Measurements from ENCODE around the gene SCEL.
"Not testable (repeated sequence)": the region's sequence is repeated elsewhere in the genome, so short reads cannot be mapped to it uniquely, and the experiment has no call there.

Gene SCEL

DNA sequence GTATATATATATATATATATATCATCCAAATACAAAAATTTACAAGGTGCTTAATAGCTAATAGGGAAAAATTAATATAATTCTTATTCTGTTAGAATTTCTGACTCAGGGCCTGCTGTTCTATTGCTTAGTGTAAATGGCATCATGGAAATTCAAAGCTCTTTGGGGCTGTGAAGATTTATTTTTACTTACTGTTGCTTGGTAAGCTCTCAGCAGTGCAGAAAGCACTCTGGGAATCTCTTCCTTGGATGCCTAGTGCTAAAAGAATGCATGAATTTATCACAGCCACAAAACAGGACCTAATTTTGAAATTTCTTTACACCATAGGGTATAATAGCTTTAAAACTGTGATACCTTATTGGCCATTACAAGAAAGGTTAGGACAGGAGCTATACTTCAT lies 92.7 kb downstream of the SCEL start:
- H3K4me3 ChIP-seq (ENCODE audit: low read length): no peak overlapping the region
- TF ChIP-seq, protein P1, sequence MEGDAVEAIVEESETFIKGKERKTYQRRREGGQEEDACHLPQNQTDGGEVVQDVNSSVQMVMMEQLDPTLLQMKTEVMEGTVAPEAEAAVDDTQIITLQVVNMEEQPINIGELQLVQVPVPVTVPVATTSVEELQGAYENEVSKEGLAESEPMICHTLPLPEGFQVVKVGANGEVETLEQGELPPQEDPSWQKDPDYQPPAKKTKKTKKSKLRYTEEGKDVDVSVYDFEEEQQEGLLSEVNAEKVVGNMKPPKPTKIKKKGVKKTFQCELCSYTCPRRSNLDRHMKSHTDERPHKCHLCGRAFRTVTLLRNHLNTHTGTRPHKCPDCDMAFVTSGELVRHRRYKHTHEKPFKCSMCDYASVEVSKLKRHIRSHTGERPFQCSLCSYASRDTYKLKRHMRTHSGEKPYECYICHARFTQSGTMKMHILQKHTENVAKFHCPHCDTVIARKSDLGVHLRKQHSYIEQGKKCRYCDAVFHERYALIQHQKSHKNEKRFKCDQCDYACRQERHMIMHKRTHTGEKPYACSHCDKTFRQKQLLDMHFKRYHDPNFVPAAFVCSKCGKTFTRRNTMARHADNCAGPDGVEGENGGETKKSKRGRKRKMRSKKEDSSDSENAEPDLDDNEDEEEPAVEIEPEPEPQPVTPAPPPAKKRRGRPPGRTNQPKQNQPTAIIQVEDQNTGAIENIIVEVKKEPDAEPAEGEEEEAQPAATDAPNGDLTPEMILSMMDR (conservative IDR thresholded peaks at IDR 0.05; ENCODE audit: low read depth, low read length): no peak
- no peak for DNase-seq (ENCODE audit: low read depth)

DNA sequence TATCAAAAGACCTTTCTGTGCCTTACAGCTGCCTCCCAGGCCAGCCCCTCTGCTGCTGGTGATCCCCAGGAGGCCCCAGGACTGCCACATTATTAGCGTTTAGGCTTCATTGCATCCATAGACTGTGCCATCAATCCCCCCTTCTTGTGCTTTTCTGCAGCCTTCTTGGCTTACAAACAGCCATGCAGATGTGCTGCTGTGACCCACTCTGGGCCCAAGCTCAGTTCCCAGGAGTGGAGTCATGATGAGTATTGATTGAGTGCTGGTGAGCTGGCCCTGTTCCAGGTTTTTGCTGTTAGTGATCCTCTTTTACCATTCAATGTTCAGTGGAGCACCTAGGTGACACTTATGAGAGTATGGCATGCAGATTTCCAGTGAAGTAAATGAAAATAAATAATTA lies 102.1 kb downstream of the SCEL start:
- H3K4me3 ChIP-seq (ENCODE audit: low read length): no peak overlapping the region
- TF ChIP-seq, protein P1 (conservative IDR thresholded peaks at IDR 0.05; ENCODE audit: low read depth, low read length): no peak
- DNase-seq (ENCODE audit: low read depth): no peak

DNA sequence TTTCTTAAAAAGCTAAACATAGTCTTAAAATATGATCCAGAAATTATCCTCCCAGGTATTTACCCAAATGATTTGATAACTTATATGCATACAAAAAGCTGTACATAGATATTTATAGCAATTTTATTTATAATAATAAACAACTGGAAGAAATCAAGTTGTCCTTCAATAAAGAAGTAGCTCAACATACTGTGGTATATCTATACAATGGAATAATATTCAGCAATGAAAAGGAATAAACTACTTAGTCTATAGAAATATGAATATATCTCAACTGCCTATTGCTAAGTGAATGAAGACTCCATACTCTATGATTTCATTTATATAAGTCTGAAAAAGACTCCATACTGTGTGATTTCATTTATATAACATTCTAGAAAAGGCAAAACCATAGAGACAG lies 114.9 kb downstream of the SCEL start:
- no peak for DNase-seq (ENCODE audit: low read depth)
- TF ChIP-seq, protein P1 (conservative IDR thresholded peaks at IDR 0.05; ENCODE audit: low read depth, low read length): no peak
- no peak overlapping the region for H3K4me3 ChIP-seq (ENCODE audit: low read length)

DNA sequence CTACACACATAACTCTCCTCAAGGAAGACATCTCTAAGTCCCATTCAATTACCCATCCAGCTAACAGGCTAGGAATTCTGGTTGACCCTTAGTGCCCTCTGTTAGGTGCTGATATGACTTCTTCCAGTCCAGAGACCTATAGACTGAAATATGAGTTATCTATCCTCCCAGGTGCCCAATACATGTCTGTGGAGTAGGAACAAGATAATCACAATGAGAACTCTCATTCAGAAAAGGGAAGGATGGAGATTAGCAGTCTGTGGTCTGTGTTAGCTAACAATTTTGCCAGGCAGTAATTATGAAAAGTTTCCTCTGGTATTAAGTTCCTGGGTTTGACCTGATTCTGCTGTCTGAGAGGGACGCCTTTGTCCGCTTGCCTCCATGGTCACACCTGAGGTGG lies 117.8 kb downstream of the SCEL start:
- no peak for DNase-seq (ENCODE audit: low read depth)
- no peak overlapping the region for H3K4me3 ChIP-seq (ENCODE audit: low read length)
- TF ChIP-seq, protein P1 (conservative IDR thresholded peaks at IDR 0.05; ENCODE audit: low read depth, low read length): no peak

DNA sequence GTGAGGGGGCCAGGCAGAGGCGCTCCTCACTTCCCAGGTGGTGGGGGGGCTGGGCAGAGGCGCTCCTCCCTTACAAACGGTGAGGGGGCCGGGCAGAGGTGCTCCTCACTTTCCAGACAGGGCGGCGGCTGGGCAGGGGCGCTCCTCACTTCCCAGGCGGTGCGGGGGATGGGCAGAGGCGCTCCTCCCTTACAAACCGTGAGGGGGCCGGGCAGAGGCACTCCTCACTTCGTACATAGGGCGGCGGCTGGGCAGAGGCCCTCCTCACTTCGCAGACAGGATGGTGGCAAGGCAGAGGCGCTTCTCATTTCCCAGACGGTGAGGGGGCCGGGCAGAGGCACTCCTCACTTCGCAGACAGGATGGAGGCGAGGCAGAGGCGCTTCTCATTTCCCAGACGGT lies 124.5 kb downstream of the SCEL start:
- not testable (repeated sequence) for DNase-seq (ENCODE audit: low read depth); H3K4me3 ChIP-seq (ENCODE audit: low read length)

DNA sequence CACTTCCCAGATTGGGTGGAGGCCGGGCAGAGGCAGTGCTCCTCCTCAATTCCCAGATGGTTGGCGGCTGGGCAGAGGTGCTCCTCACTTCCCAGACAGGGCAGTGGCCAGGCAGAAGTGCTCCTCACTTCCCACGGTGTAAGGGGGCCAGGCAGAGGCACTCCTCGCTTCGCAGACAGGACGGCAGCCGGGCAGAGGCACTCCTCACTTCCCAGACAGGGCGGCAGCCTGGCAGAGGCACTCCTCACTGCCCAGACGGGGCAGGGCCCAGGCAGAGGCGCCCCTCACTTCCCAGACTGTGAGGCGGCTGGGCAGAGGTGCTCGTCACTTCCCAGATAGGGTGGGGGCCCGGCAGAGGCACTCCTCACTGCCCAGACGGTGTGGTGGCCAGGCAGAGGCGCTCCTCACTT lies 125.3 kb downstream of the SCEL start:
- no peak overlapping the region for H3K4me3 ChIP-seq (ENCODE audit: low read length)
- no peak for DNase-seq (ENCODE audit: low read depth)
- TF ChIP-seq, protein P1 (conservative IDR thresholded peaks at IDR 0.05; ENCODE audit: low read depth, low read length): no peak

DNA sequence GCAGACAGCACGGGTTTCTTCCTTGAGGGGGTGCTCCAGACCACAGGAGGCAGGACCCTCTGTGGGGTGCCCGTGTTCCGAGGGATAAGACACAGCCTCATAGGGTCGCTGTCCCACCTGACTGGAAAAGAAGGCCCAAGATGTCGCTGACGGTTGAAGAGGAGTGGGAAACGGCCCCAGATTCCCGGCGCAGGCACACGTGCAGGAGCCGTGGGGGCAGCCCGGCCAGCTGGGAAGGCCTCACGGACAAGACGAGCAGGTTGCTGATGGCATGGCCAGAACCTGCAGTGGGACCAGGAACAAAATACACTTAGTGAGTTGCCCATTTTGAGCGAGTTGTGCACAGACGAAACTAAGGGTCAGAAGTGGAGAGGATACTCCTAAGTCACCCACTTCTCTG lies 126.8 kb downstream of the SCEL start:
- not testable (repeated sequence) for H3K4me3 ChIP-seq (ENCODE audit: low read length); DNase-seq (ENCODE audit: low read depth)

DNA sequence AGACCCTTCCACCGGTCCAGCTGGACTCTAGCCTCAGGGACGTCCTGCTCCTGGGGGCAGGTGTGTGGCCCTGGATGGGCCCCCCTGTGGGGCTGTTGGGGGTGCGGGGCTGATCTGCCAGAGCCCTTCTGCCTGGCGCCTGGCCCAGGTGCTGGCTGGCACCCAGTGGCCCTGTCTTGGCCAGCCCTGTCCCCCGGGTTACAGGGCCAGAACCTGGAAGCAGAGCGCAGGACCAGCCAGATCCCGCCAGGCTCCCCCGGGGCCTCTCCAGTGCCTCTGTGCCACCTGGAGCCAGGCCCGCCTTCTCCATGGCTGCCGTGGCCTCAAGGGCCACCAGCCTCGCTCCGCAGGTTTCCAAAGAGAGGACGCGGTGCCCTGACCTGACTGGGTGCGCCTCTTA lies 127.3 kb downstream of the SCEL start:
- H3K4me3 ChIP-seq (ENCODE audit: low read length); DNase-seq (ENCODE audit: low read depth): not testable (repeated sequence)

DNA sequence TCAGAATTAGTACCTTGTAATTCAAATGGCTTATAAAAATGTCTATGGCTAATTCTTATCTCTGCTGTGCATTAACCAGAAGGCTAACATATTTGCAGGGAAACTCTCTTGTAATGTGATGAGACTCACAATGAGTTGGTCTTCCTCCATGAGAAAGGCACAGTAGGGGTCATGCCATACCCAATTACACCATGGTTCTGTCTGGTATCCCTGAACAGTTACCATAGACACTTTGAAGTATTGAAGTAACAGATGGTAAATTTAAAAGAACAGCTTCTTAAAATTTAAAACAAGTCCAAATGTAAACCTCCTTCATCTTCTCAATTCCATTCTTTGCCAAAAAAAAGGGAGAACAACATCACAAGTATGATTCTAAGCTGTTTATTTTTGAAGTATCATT lies 139.3 kb downstream of the SCEL start:
- TF ChIP-seq, protein P1 (conservative IDR thresholded peaks at IDR 0.05; ENCODE audit: low read depth, low read length): no peak
- no peak for DNase-seq (ENCODE audit: low read depth)
- no peak overlapping the region for H3K4me3 ChIP-seq (ENCODE audit: low read length)

Measured in retinal pigment epithelial cell (primary cell).